H9 (cell line): ENCODE data around the gene VGLL1. TPM values are rescaled to one million over a fixed set of nuclear protein-coding genes. Genes with fewer than 3 reads are reported as not detected.

Experiments
- DNase-seq: peaks from one replicate; pipeline ENCODE4 v3.0.0-alpha.2; 2017
- H2AFZ ChIP-seq: one replicate; pipeline ENCODE4 v1.6.1; 2013; ENCODE audit warnings: mild to moderate bottlenecking, low read length, control low read depth, moderate library complexity
- H2AK5ac ChIP-seq: 2 replicates; pipeline ENCODE4 v1.6.1; 2013; ENCODE audit warnings: low read length, control low read depth, mixed read lengths; ENCODE audit not compliant: insufficient read length
- H2BK120ac ChIP-seq: one replicate; pipeline ENCODE4 v1.6.1; 2013; ENCODE audit warnings: low read depth, mild to moderate bottlenecking, low read length, control low read depth, inconsistent platforms; ENCODE audit not compliant: poor library complexity, severe bottlenecking
- H2BK12ac ChIP-seq: 2 replicates; pipeline ENCODE4 v1.6.1; 2013; ENCODE audit warnings: low read length, control low read depth, mixed read lengths, low read depth; ENCODE audit not compliant: insufficient read length
- H2BK15ac ChIP-seq: 2 replicates; pipeline ENCODE4 v1.6.1; 2013; ENCODE audit warnings: low read depth, low read length, control low read depth
- H2BK20ac ChIP-seq: one replicate; pipeline ENCODE4 v1.6.1; 2013; ENCODE audit warnings: low read depth, mild to moderate bottlenecking, low read length, control low read depth, inconsistent platforms; ENCODE audit not compliant: poor library complexity, severe bottlenecking
- H2BK5ac ChIP-seq: 2 replicates; pipeline ENCODE4 v1.6.1; 2013; ENCODE audit warnings: low read length, control low read depth, mixed read lengths; ENCODE audit not compliant: insufficient read length
- H3K14ac ChIP-seq: 2 replicates; pipeline ENCODE4 v1.6.1; 2013; ENCODE audit warnings: low read length, control low read depth; ENCODE audit not compliant: insufficient read depth
- H3K18ac ChIP-seq: 2 replicates; pipeline ENCODE4 v1.6.1; 2013; ENCODE audit warnings: low read depth, mild to moderate bottlenecking, mixed read lengths, low read length, control low read depth; ENCODE audit not compliant: insufficient read length
- H3K23ac ChIP-seq: 2 replicates; pipeline ENCODE4 v1.6.1; 2013; ENCODE audit warnings: low read length, control low read depth, mixed read lengths, low read depth; ENCODE audit not compliant: insufficient read length
- H3K23me2 ChIP-seq: 2 replicates; pipeline ENCODE4 v1.6.1; 2013; ENCODE audit warnings: low read depth, mild to moderate bottlenecking, mixed read lengths, low read length, control low read depth; ENCODE audit not compliant: insufficient read length, poor library complexity, severe bottlenecking
- H3K27ac ChIP-seq: 2 replicates; pipeline ENCODE4 v1.5.1; 2013; ENCODE audit warnings: low read length, control low read depth, mixed read lengths, low read depth; ENCODE audit not compliant: insufficient read length
- H3K27me3 ChIP-seq: 2 replicates; pipeline ENCODE4 v1.6.1; 2013; ENCODE audit warnings: low read length, control low read depth, inconsistent platforms; ENCODE audit not compliant: insufficient read depth
- H3K4ac ChIP-seq: 2 replicates; pipeline ENCODE4 v1.6.1; 2013; ENCODE audit warnings: low read depth, mild to moderate bottlenecking, control low read depth, inconsistent platforms, low read length, moderate library complexity
- H3K4me1 ChIP-seq: 2 replicates; pipeline ENCODE4 v1.6.1; 2013; ENCODE audit warnings: low read length, control low read depth, inconsistent platforms; ENCODE audit not compliant: insufficient read depth
- H3K4me2 ChIP-seq: 2 replicates; pipeline ENCODE4 v1.6.1; 2013; ENCODE audit warnings: low read length, control low read depth, mixed read lengths; ENCODE audit not compliant: insufficient read length, insufficient read depth
- H3K56ac ChIP-seq: 2 replicates; pipeline ENCODE4 v1.6.1; 2013; ENCODE audit warnings: low read depth, mild to moderate bottlenecking, mixed read lengths, low read length, control low read depth; ENCODE audit not compliant: insufficient read length
- H3K79me1 ChIP-seq: 2 replicates; pipeline ENCODE4 v1.6.1; 2013; ENCODE audit warnings: low read depth, mild to moderate bottlenecking, moderate library complexity, low read length, control low read depth, inconsistent platforms; ENCODE audit not compliant: insufficient read depth, poor library complexity, severe bottlenecking
- H3K79me2 ChIP-seq: 2 replicates; pipeline ENCODE4 v1.6.1; 2013; ENCODE audit warnings: low read length, control low read depth, inconsistent platforms; ENCODE audit not compliant: insufficient read depth
- H3K9ac ChIP-seq: 2 replicates; pipeline ENCODE4 v1.6.1; 2013; ENCODE audit warnings: low read length, control low read depth, mixed read lengths; ENCODE audit not compliant: insufficient read length; ENCODE audit errors: extremely low read depth
- H3K9me3 ChIP-seq: one replicate; pipeline ENCODE4 v1.6.1; 2013; ENCODE audit warnings: low read depth, low read length, inconsistent platforms; ENCODE audit not compliant: control insufficient read depth
- H3T11ph ChIP-seq: one replicate; pipeline ENCODE4 v1.6.1; 2013; ENCODE audit warnings: mild to moderate bottlenecking, low read length, control low read depth, inconsistent platforms
- H4K20me1 ChIP-seq: one replicate; pipeline ENCODE4 v1.6.1; 2013; ENCODE audit not compliant: control insufficient read depth, insufficient read length, insufficient read depth
- H4K5ac ChIP-seq: 2 replicates; pipeline ENCODE4 v1.6.1; 2013; ENCODE audit warnings: low read depth, mild to moderate bottlenecking, mixed read lengths, low read length, control low read depth; ENCODE audit not compliant: insufficient read length
- H4K8ac ChIP-seq: replicated peaks from 2 replicates; pipeline ENCODE4 v1.6.1; 2013; ENCODE audit warnings: low read length, control low read depth, mixed read lengths, low read depth; ENCODE audit not compliant: insufficient read length
- H4K91ac ChIP-seq: 2 replicates; pipeline ENCODE4 v1.6.1; 2013; ENCODE audit warnings: low read depth, mild to moderate bottlenecking, moderate library complexity, mixed read lengths, low read length, control low read depth; ENCODE audit not compliant: insufficient read length
- H3K27ac Mint-ChIP-seq, 3 experiments: 2 replicates in 2 of 3; 3 replicates in 1 of 3; pipeline ENCODE4 v1.8.0; 2020 to 2021; ENCODE audit warnings: mixed read lengths in 3 of 3, mild to moderate bottlenecking in 1 of 3, moderate library complexity in 1 of 3
- H3K27me3 Mint-ChIP-seq: 2 replicates; pipeline ENCODE4 v1.8.0; 2021; ENCODE audit warnings: low read depth, mild to moderate bottlenecking, moderate library complexity, mixed read lengths
- H3K36me3 Mint-ChIP-seq, 3 experiments: 2 replicates in 2 of 3; 3 replicates in 1 of 3; pipeline ENCODE4 v1.8.0; 2020 to 2021; ENCODE audit warnings: low read depth in 3 of 3, mixed read lengths in 3 of 3; ENCODE audit not compliant: insufficient read depth in 1 of 3
- H3K4me1 Mint-ChIP-seq, 2 experiments: 2 replicates each; pipeline ENCODE4 v1.8.0; 2020; ENCODE audit warnings: mixed read lengths in 2 of 2
- H3K4me3 Mint-ChIP-seq, 2 experiments: 2 replicates in 1 of 2; 3 replicates in 1 of 2; pipeline ENCODE4 v1.8.0; 2020 to 2021; ENCODE audit warnings: mild to moderate bottlenecking in 2 of 2, mixed read lengths in 2 of 2, moderate library complexity in 1 of 2
- H3K9me3 Mint-ChIP-seq, 2 experiments: 2 replicates in 1 of 2; 3 replicates in 1 of 2; pipeline ENCODE4 v1.8.0; 2020; ENCODE audit warnings: mild to moderate bottlenecking in 2 of 2, mixed read lengths in 2 of 2, moderate library complexity in 1 of 2
- CTCF ChIP-seq: fragments of 200-600 bp; sonication (generic); conservative IDR thresholded peaks from 3 replicates; pipeline ENCODE4 v1.8.0; 2021; ENCODE audit warnings: antibody characterized with exemption, mild to moderate bottlenecking
- WGBS: extraction: QIAGEN DNeasy Blood & Tissue Kit; methylation state at CpG from one replicate; pipeline ENCODE4 v1.1.7; 2013; ENCODE audit warnings: missing lambda C conversion rate, low lambda C conversion rate, mixed read lengths; ENCODE audit not compliant: insufficient read length; ENCODE audit errors: extremely low coverage; 5-methylcytosine and 5-hydroxymethylcytosine counted together
- total RNA-seq: library from RNA; stranded (reverse); gene quantifications from 2 replicates; pipeline ENCODE4 v1.2.1, GENCODE V29; 2021

Gene VGLL1
- total RNA-seq, 1 experiment from 2014 or later, result not detected

DNA sequence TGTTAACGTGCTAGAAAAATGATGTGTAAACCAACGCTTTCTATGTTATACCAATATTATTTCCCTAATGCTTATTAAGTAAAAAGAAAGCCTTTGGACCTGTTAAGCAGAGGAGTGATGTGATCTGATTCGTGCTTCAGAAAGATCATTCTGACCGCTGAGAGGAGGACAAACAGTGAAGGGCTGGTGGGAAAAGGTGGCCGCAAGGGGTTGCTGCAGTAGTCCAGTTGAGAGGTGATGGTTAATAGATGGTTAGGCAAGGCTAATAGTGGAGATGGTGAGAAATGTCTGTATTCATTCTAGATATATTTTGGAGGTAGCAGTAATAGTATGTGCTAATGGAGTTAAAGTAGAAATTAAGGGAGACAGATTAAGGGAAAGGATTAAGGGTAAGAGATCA, 12.9 kb upstream of the VGLL1 start:
- H2BK15ac ChIP-seq, result no peak overlapping the region
- Mint-ChIP-seq H3K4me1 (no peaks in the 10 kb centered on the region), H3K4me3 (no peak overlapping the region), H3K27ac (no peak overlapping the region), H3K9me3 (peaks cover 31 to 34% of the 10 kb centered on the region in 2 experiments), H3K27me3 (peaks cover 2% of the 10 kb centered on the region), H3K36me3 (no peaks in the 10 kb centered on the region)
- H3K79me1 ChIP-seq, result no peaks in the 10 kb centered on the region
- H2BK5ac ChIP-seq, result no peak overlapping the region
- H3K27ac ChIP-seq, result no peak overlapping the region
- no peak overlapping the region for H2AK5ac ChIP-seq
- H4K91ac ChIP-seq, result no peak overlapping the region
- H3K9me3 ChIP-seq, result peaks cover 45% of the 10 kb centered on the region
- H2BK120ac ChIP-seq, result no peak overlapping the region
- H3K23ac ChIP-seq, result no peak overlapping the region
- H3K23me2 ChIP-seq, result no peaks in the 10 kb centered on the region
- no peak overlapping the region for H4K8ac ChIP-seq
- no peaks in the 10 kb centered on the region for H3K4me1 ChIP-seq
- no peak for TF ChIP-seq CTCF
- WGBS, result no CpG with 5 or more reads among the region's 5 CpGs
- H2AFZ ChIP-seq, result no peak overlapping the region
- no peak overlapping the region for H2BK12ac ChIP-seq
- H3K4me2 ChIP-seq, result no peak overlapping the region
- H4K20me1 ChIP-seq, result no peaks in the 10 kb centered on the region
- no peak for DNase-seq
- H3K9ac ChIP-seq, result no peak overlapping the region
- no peak overlapping the region for H3T11ph ChIP-seq
- H4K5ac ChIP-seq, result no peak overlapping the region
- H3K4ac ChIP-seq, result no peak overlapping the region
- H3K56ac ChIP-seq, result no peak overlapping the region
- no peak overlapping the region for H2BK20ac ChIP-seq
- H3K18ac ChIP-seq, result no peak overlapping the region
- H3K14ac ChIP-seq, result no peak overlapping the region
- no peaks in the 10 kb centered on the region for H3K79me2 ChIP-seq
- H3K27me3 ChIP-seq, result no peaks in the 10 kb centered on the region
